HG03108 (cell line): ENCODE data around the gene MRPS25.

Experiments
- ATAC-seq: cut with Tn5 transposase; IDR thresholded peaks from one replicate; pipeline ENCODE4 v1.9.1; 2021; ENCODE audit warnings: moderate library complexity; ENCODE audit not compliant: unreplicated experiment

Gene MRPS25

GRCh38 chr3:15064835-15065549 lies at the start of gene MRPS25:
MRPS25 (minus strand) TSS chr3:15065315; CDS start chr3:15065194, 121 bp downstream.
- peak; percentile 99 for ATAC-seq

- ATAC-seq = no peak
Measured at GRCh38 chr3:15113884-15114283, 48.8 kb upstream of the MRPS25 start.

GRCh38 chr3:15113471-15113870 lies 48.4 kb upstream of the MRPS25 start:
- no peak for ATAC-seq

DNA sequence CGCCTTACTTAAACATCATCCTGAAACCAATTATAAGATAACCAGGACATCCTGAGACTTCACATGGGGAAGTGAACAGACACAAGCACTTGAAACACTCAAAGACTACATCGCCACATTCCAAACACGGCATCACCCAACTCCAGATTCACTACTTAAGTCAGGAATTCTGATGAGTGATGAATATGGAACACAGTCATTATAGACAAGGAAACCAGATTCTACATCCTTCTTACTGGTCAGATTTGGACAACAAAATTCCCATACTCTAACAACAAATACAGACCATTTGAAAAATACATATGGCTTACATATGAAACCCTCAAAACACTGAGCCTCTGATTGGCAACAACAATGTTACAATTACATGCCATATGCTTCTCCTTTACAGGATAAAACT lies 46.9 kb upstream of the MRPS25 start:
- ATAC-seq = no peak

- ATAC-seq = no peak
Measured at GRCh38 chr3:15110206-15110605, 45.1 kb upstream of the MRPS25 start.

DNA sequence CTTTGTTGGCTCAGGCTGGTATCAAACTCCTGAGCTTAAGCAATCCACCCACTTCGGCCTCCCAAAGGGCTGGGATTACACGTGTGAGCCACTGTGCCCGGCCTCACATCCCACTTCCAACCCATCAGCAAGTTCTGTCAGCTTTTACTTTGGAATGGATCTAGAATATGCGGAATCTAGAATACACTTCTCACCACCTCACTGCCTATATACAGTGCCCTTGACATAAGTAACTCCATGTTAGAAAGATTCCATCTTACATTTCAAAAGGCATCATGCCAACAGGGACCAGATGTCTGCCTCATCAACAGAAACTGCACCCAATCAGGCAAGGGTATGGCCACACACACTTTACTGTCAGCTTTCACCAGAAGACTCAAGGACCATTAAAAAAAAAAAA lies 43.8 kb upstream of the MRPS25 start:
- no peak for ATAC-seq

- no peak for ATAC-seq
Measured at GRCh38 chr3:15108082-15108545, 43.0 kb upstream of the MRPS25 start.

- no peak for ATAC-seq
Measured at GRCh38 chr3:15107075-15107947, 42.2 kb upstream of the MRPS25 start.

DNA sequence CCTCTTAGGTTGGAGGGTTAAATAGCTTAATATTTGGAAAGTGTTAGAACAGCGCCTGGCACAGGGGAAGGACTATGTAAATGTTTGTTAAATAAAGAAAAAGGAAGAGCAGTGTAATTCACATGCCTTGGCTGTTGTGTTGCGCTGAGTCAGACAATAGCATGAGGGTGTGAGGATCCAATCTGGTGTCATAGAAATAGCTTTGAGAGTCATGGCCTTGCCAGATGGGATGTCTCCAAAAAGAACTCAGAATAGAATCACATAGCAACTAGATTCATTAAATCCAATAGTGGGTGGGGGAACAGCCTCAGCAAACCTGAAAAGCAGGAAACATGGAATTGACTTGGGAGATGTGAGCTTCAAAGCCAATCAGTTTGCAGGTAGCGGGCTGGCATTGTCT lies 37.7 kb upstream of the MRPS25 start:
- ATAC-seq = no peak

- no peak for ATAC-seq
Measured at GRCh38 chr3:15102256-15102655, 37.1 kb upstream of the MRPS25 start.

DNA sequence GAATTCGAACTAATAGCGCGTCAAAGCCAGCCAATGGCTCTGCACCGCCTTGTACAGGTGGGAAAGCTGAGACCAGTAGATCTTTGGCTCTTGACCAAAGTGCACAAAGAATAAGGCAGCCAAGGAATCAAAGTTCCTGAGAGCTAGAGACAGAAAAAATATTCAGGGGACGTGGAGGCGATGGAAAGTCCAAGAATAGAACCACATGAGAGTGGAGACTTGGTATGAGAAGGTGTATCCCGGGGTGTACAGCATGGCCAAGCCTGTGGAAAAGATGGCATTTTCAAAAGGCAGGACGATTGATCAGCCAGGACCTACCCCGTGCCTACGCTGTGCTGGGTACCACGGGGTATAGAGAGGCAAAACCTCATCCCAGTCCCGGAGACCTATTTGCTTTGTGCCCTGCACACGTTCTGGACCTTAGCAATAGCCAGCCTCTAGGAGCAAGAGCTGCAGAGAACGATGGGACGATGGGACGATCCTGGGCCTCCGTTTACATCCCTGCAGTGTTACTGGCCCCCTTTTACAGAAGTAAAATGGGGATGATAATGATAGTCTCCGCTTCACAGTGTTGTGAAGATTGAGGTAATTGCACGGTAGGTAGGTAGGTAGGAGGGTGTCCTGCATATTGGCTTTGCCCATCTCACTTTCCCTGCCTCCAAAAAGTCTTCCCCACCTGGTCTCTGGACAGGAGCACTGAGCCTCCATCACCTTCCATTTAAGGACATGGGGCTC lies 34.4 kb upstream of the MRPS25 start:
- ATAC-seq = peak; percentile 8

- peak; percentile 91 for ATAC-seq
Measured at GRCh38 chr3:15098503-15099363, 33.6 kb upstream of the MRPS25 start, which contains the start of gene RBSN. RBSN (minus strand) TSS chr3:15099148; CDS start chr3:15096120, 3,028 bp downstream.

GRCh38 chr3:15097891-15098290 lies 32.8 kb upstream of the MRPS25 start:
- ATAC-seq = no peak

- no peak for ATAC-seq
Measured at GRCh38 chr3:15096046-15096445, 30.9 kb upstream of the MRPS25 start.

- no peak for ATAC-seq
Measured at GRCh38 chr3:15094187-15094875, 29.2 kb upstream of the MRPS25 start.

- no peak for ATAC-seq
Measured at GRCh38 chr3:15092686-15093085, 27.6 kb upstream of the MRPS25 start.

- no peak for ATAC-seq
Measured at GRCh38 chr3:15091575-15091974, 26.5 kb upstream of the MRPS25 start.

DNA sequence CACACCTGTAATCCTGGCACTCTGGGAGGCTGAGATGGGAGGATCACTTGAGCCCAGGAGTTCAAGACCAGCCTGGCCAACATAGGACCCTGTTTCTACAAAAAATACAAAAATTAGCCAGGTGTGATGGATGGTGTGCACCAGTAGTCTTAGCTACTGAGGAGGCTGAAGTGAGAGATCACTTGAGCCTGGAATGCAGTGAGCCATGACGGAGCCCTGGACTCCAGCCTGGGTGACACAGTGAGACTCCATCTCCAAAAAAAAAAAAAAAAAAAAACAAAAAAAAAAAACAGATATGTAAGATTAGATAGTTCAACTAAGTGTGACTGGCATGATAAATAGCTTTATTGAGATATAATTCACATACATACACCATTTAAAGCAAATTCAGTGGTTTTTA lies 24.1 kb upstream of the MRPS25 start:
- ATAC-seq = no peak

DNA sequence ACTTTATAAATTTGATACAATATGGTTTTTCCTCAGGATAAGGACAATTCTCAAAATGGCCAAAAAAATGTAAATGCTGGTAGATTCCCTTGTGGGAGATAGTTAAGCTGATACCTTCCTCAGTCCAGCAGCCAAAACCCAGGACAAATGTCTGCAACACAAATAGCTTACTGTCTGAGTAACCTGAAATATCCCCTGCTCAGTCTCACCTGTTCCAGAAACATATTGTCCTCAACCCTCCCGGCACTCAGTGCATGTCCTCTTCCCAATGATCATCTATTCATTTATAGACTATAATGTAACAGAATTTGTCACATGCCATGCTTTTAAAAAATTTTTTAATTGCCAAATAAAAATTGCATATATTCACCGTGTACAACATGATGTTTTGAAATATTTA lies 21.6 kb upstream of the MRPS25 start:
- ATAC-seq = no peak

- no peak for ATAC-seq
Measured at GRCh38 chr3:15086263-15086662, 21.1 kb upstream of the MRPS25 start.
